Measurements from ENCODE around the gene CCDC141.

The CCDC141 gene

GRCh38 chr2:178830451-178830850, 219.5 kb downstream of the CCDC141 start:
- no peak for DNase-seq (ENCODE audit: extremely low read depth in 1 of 2, low read depth in 1 of 2)

- no peak for DNase-seq (ENCODE audit: extremely low read depth in 1 of 2, low read depth in 1 of 2)
Observed at GRCh38 chr2:178829981-178830380, 220.0 kb downstream of the CCDC141 start.

GRCh38 chr2:178829299-178829960, 220.5 kb downstream of the CCDC141 start:
- no peak for DNase-seq (ENCODE audit: extremely low read depth in 1 of 2, low read depth in 1 of 2)

- no peak for DNase-seq (ENCODE audit: extremely low read depth in 1 of 2, low read depth in 1 of 2)
Observed at GRCh38 chr2:178828486-178828881, 221.5 kb downstream of the CCDC141 start.

GRCh38 chr2:178827739-178828485, 222.0 kb downstream of the CCDC141 start:
- no peak for DNase-seq (ENCODE audit: extremely low read depth in 1 of 2, low read depth in 1 of 2)

- DNase-seq (ENCODE audit: extremely low read depth in 1 of 2, low read depth in 1 of 2): no peak
Observed at GRCh38 chr2:178827111-178827510, 222.8 kb downstream of the CCDC141 start.

- no peak for DNase-seq (ENCODE audit: extremely low read depth in 1 of 2, low read depth in 1 of 2)
Observed at GRCh38 chr2:178825183-178825582, 224.8 kb downstream of the CCDC141 start.

- DNase-seq (ENCODE audit: extremely low read depth in 1 of 2, low read depth in 1 of 2): no peak
Observed at GRCh38 chr2:178824181-178824580, 225.8 kb downstream of the CCDC141 start.

GRCh38 chr2:178819992-178820391, 229.9 kb downstream of the CCDC141 start:
- no peak for DNase-seq (ENCODE audit: extremely low read depth in 1 of 2, low read depth in 1 of 2)

- no peak for DNase-seq (ENCODE audit: extremely low read depth in 1 of 2, low read depth in 1 of 2)
Observed at GRCh38 chr2:178819147-178819875, 230.6 kb downstream of the CCDC141 start.

GRCh38 chr2:178811901-178812300, 238.0 kb downstream of the CCDC141 start:
- DNase-seq (ENCODE audit: extremely low read depth in 1 of 2, low read depth in 1 of 2): no peak

GRCh38 chr2:178811045-178811444, 238.9 kb downstream of the CCDC141 start:
- DNase-seq (ENCODE audit: extremely low read depth in 1 of 2, low read depth in 1 of 2): no peak

- DNase-seq (ENCODE audit: extremely low read depth in 1 of 2, low read depth in 1 of 2): no peak
Observed at GRCh38 chr2:178810422-178810821, 239.5 kb downstream of the CCDC141 start.

- no peak for DNase-seq (ENCODE audit: extremely low read depth in 1 of 2, low read depth in 1 of 2)
Observed at GRCh38 chr2:178807227-178808008, 242.5 kb downstream of the CCDC141 start, which contains the start of gene TTN. Gene TTN (minus strand): TSS chr2:178807423. CDS start chr2:178804642, 2,781 bp downstream.

- no peak for DNase-seq (ENCODE audit: extremely low read depth in 1 of 2, low read depth in 1 of 2)
Observed at GRCh38 chr2:178806543-178806942, 243.4 kb downstream of the CCDC141 start.

- DNase-seq (ENCODE audit: extremely low read depth in 1 of 2, low read depth in 1 of 2): no peak
Observed at GRCh38 chr2:178805457-178805856, 244.5 kb downstream of the CCDC141 start.

- DNase-seq (ENCODE audit: extremely low read depth in 1 of 2, low read depth in 1 of 2): no peak
Observed at GRCh38 chr2:178804791-178805190, 245.1 kb downstream of the CCDC141 start.

- no peak for DNase-seq (ENCODE audit: extremely low read depth in 1 of 2, low read depth in 1 of 2)
Observed at GRCh38 chr2:178800510-178800909, 249.4 kb downstream of the CCDC141 start.

- DNase-seq (ENCODE audit: extremely low read depth in 1 of 2, low read depth in 1 of 2): no peak
Observed at GRCh38 chr2:178799305-178799704, 250.6 kb downstream of the CCDC141 start.

GRCh38 chr2:178796079-178796677, 253.8 kb downstream of the CCDC141 start:
- DNase-seq (ENCODE audit: extremely low read depth in 1 of 2, low read depth in 1 of 2): no peak
